ENCODE measurements around the gene SEMG1.

The SEMG1 gene

GRCh38 chr20:45206725-45207124, at the start of gene SEMG1:
Gene SEMG1 (plus strand): TSS chr20:45207033. CDS start chr20:45207054, 21 bp downstream.
- DNase-seq = no peak

- DNase-seq = no peak
These were observed 48.9 kb upstream of the SEMG1 start for GRCh38 chr20:45157962-45158361.

GRCh38 chr20:45163083-45163803, 43.6 kb upstream of the SEMG1 start:
- DNase-seq = no peak

GRCh38 chr20:45164906-45165305, 41.9 kb upstream of the SEMG1 start:
- DNase-seq = no peak

- no peak for DNase-seq
These were observed 33.3 kb upstream of the SEMG1 start for GRCh38 chr20:45173522-45173921.

- DNase-seq = no peak
These were observed 32.1 kb upstream of the SEMG1 start, which contains the start of gene PI3 for GRCh38 chr20:45174434-45175364. Gene PI3 (plus strand): TSS chr20:45174902. CDS start chr20:45174923, 21 bp downstream.

GRCh38 chr20:45176526-45177267, 30.1 kb upstream of the SEMG1 start:
- DNase-seq = no peak

GRCh38 chr20:45179166-45179565, 27.7 kb upstream of the SEMG1 start:
- DNase-seq = no peak

GRCh38 chr20:45181639-45182038, 25.2 kb upstream of the SEMG1 start:
- no peak for DNase-seq

GRCh38 chr20:45183084-45183483, 23.7 kb upstream of the SEMG1 start:
- no peak for DNase-seq

- DNase-seq = no peak
These were observed 19.1 kb upstream of the SEMG1 start for GRCh38 chr20:45187693-45188092.

GRCh38 chr20:45189067-45189609, 17.7 kb upstream of the SEMG1 start:
- DNase-seq = no peak

- no peak for DNase-seq
These were observed 17.0 kb upstream of the SEMG1 start for GRCh38 chr20:45189861-45190260.

- no peak for DNase-seq
These were observed 14.9 kb upstream of the SEMG1 start for GRCh38 chr20:45191926-45192325.

- DNase-seq = no peak
These were observed 13.5 kb upstream of the SEMG1 start for GRCh38 chr20:45193331-45193730.

GRCh38 chr20:45209924-45210323, 3.1 kb downstream of the SEMG1 start:
- DNase-seq = no peak

GRCh38 chr20:45211569-45212474, 5.0 kb downstream of the SEMG1 start:
- no peak for DNase-seq

GRCh38 chr20:45212836-45213235, 6.0 kb downstream of the SEMG1 start:
- DNase-seq = no peak

GRCh38 chr20:45218124-45218523, 11.3 kb downstream of the SEMG1 start:
- no peak for DNase-seq

GRCh38 chr20:45218636-45219035, 11.8 kb downstream of the SEMG1 start:
- no peak for DNase-seq

- DNase-seq = no peak
These were observed 14.2 kb downstream of the SEMG1 start, which contains the start of gene SEMG2 for GRCh38 chr20:45221076-45221475. Gene SEMG2 (plus strand): TSS chr20:45221373. CDS start chr20:45221390, 17 bp downstream.

GRCh38 chr20:45223136-45223535, 16.3 kb downstream of the SEMG1 start:
- no peak for DNase-seq
